ENCODE results near the gene LTBP3.

- TF ChIP-seq, protein P1, sequence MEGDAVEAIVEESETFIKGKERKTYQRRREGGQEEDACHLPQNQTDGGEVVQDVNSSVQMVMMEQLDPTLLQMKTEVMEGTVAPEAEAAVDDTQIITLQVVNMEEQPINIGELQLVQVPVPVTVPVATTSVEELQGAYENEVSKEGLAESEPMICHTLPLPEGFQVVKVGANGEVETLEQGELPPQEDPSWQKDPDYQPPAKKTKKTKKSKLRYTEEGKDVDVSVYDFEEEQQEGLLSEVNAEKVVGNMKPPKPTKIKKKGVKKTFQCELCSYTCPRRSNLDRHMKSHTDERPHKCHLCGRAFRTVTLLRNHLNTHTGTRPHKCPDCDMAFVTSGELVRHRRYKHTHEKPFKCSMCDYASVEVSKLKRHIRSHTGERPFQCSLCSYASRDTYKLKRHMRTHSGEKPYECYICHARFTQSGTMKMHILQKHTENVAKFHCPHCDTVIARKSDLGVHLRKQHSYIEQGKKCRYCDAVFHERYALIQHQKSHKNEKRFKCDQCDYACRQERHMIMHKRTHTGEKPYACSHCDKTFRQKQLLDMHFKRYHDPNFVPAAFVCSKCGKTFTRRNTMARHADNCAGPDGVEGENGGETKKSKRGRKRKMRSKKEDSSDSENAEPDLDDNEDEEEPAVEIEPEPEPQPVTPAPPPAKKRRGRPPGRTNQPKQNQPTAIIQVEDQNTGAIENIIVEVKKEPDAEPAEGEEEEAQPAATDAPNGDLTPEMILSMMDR (IDR thresholded peaks at IDR 0.05) = no peak
- TF ChIP-seq POLR2A (IDR thresholded peaks at IDR 0.05) = peak; percentile 100
These were observed 59.0 kb downstream of the LTBP3 start, which contains the start of gene MALAT1 for GRCh38 chr11:65498977-65499712.
